Body of pancreas (tissue), 4 donors: ENCODE measurements around the gene TM9SF1. TPM values are rescaled to one million over a fixed set of nuclear protein-coding genes. Genes with fewer than 3 reads are reported as not detected.

Experiments used
- ATAC-seq: fragments of 150-250 bp; one replicate; pipeline ENCODE4 v1.9.1; 2016
- DNase-seq, 4 donors: peaks; one replicate each; pipeline ENCODE4 v3.0.0-alpha.2; 2019
- H3K27ac ChIP-seq, 4 donors: fragments of 200-600 bp; sonication (generic); 1 replicate in 3 of 4; 2 replicates in 1 of 4; pipeline versions ENCODE4 v1.5.1 to v1.6.1; 2016 to 2019; ENCODE audit warnings: mild to moderate bottlenecking in 1 of 4, mixed read lengths in 1 of 4, moderate library complexity in 1 of 4
- H3K27me3 ChIP-seq, 2 donors: fragments of 200-600 bp; sonication (generic); one replicate each; pipeline ENCODE4 v1.6.0; 2016; ENCODE audit warnings: mild to moderate bottlenecking in 1 of 2
- H3K36me3 ChIP-seq, 2 donors: fragments of 200-600 bp; sonication (generic); replicated peaks in 1 of 2; 2 replicates each; pipeline ENCODE4 v1.5.1; 2016; ENCODE audit warnings: low read depth in 2 of 2; ENCODE audit not compliant: insufficient read depth in 1 of 2
- H3K4me1 ChIP-seq: fragments of 200-600 bp; sonication (generic); one replicate; pipeline ENCODE4 v1.6.0; 2016
- H3K4me3 ChIP-seq, 2 donors: fragments of 200-600 bp; sonication (generic); 1 replicate in 1 of 2; 2 replicates in 1 of 2; pipeline ENCODE4 v1.5.1; 2016 to 2019
- H3K9me3 ChIP-seq, 3 donors: fragments of 200-600 bp; sonication (generic); 1 replicate in 2 of 3; 2 replicates in 1 of 3; pipeline ENCODE4 v1.5.1; 2016
- POLR2A ChIP-seq, 3 donors: fragments of 450-650 bp; IDR thresholded peaks; one replicate each; pipeline ENCODE4 v1.6.1; 2016; ENCODE audit warnings: antibody characterized with exemption in 3 of 3, mild to moderate bottlenecking in 2 of 3
- WGBS, 2 donors: methylation state at CpG; one replicate each; pipeline ENCODE4 v1.1.5; 2017; 5-methylcytosine and 5-hydroxymethylcytosine counted together
- intact Hi-C: fragments of 100-400 bp; cut with DNase I; formaldehyde crosslinking; loops from one replicate; pipeline ENCODE4 v1.15.1; 2023
- microRNA-seq, 2 donors: library from miRNA; unstranded; fragments of <30 nt; microRNA quantifications; one replicate each; pipeline ENCODE4, GENCODE V29; 2016; ENCODE audit warnings: borderline number of aligned reads in 2 of 2, borderline replicate concordance in 2 of 2
- small RNA-seq: library from RNA; depleted of rRNA; stranded (forward); fragments of <200 nt; gene quantifications from one replicate; pipeline ENCODE3, GENCODE V24; 2016
- total RNA-seq, 2 donors: library from RNA; depleted of rRNA; stranded (reverse); fragments of >200 nt; gene quantifications; one replicate each; pipeline ENCODE4 v1.1.0, GENCODE V29; 2016
- TF ChIP-seq, protein P1 (sequence below), 7 experiments: fragments of 450-650 bp in 4 of 7; fragments of 200-600 bp in 3 of 7; sonication (generic) in 3 of 7; IDR thresholded peaks; one replicate each; pipeline ENCODE4 v1.5.1; 2016 to 2019; ENCODE audit warnings: antibody characterized with exemption in 7 of 7

The TM9SF1 gene
- total RNA-seq, 2 donors from 2014 or later: 57.9 to 59.7 TPM

DNA sequence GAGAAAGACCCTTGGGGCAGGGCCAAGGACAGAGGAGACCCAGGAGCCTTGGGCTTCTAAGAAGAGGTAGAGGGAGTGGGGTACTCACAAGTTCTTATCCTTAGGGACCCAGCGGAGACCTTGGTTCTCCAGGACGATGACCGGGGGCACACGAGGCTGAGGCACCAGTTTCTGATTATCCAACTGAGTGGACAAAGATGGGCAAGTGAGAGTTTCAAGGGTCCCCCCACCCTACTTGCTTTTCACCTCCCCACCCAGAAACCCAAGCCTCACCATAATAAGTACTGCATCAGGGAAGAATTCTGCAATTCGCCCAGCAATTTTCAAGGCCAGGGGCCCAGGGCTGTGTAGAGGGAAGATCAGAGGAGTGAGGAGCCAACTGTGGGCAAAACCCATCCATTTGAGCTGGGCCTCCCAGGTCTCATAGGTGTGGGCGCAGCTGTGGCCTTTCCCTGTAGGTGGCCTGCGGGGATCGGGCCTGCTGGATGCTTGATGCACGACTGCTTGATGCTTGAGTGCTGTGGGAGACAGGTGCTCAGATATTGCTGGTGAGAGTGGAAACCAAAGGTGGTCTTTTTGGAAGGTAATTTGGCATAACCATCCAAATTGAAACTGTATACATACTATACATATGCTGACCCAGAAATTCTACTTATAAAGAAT, 55.8 kb downstream of the TM9SF1 start:
- no peaks in the 10 kb centered on the region for H3K27me3 ChIP-seq
- H3K27ac ChIP-seq: peak overlapping the region in 2 of 4 donors; percentile 12 to 82
- intact Hi-C loops: no loop called here
- H3K4me3 ChIP-seq: no peak overlapping the region
- no peaks in the 10 kb centered on the region for H3K9me3 ChIP-seq
- H3K36me3 ChIP-seq: peaks cover 0 to 11% of the 10 kb centered on the region in 2 donors
- WGBS, 2 donors: 55 to 56% methylated on average over 9 of the region's 9 CpGs
- DNase-seq (peak in 1 of 4 donors; percentile 42), ATAC-seq (no peak)
- TF ChIP-seq, protein P1, sequence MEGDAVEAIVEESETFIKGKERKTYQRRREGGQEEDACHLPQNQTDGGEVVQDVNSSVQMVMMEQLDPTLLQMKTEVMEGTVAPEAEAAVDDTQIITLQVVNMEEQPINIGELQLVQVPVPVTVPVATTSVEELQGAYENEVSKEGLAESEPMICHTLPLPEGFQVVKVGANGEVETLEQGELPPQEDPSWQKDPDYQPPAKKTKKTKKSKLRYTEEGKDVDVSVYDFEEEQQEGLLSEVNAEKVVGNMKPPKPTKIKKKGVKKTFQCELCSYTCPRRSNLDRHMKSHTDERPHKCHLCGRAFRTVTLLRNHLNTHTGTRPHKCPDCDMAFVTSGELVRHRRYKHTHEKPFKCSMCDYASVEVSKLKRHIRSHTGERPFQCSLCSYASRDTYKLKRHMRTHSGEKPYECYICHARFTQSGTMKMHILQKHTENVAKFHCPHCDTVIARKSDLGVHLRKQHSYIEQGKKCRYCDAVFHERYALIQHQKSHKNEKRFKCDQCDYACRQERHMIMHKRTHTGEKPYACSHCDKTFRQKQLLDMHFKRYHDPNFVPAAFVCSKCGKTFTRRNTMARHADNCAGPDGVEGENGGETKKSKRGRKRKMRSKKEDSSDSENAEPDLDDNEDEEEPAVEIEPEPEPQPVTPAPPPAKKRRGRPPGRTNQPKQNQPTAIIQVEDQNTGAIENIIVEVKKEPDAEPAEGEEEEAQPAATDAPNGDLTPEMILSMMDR (IDR thresholded peaks at IDR 0.05): no peak
- TF ChIP-seq POLR2A (IDR thresholded peaks at IDR 0.05): no peak
- H3K4me1 ChIP-seq: peaks cover 46% of the 10 kb centered on the region

Small RNA genes lying within 50 kb of the gene (microRNA-seq; reads per million reads assigned to microRNA genes)
- 0 to 0.47 reads per million in 2 donors for gene MIR7703

Small RNA genes lying within 50 kb of the gene (small RNA-seq; reads per million reads assigned to genes)
- gene AL136295.4 (not detected), gene CHMP4A (not detected), gene IPO4 (not detected), gene IRF9 (not detected), gene MDP1 (0.70 reads per million, percentile 15 among the genes with 10 or more reads in this experiment), gene RNA5SP383 (5.0 reads per million, percentile 87 among the genes with 10 or more reads in this experiment)

Other genes starting within 250 kb of the TM9SF1 start
- 10 to 100 TPM; 18.4 to 45.5 TPM for gene DHRS4, start 241.7 kb downstream of the TM9SF1 start, total RNA-seq
- gene DHRS4L2, start 206.5 kb downstream of the TM9SF1 start, total RNA-seq: 10 to 100 TPM; 10.6 to 16.5 TPM
- gene CARMIL3, start 143.4 kb downstream of the TM9SF1 start, total RNA-seq: under 1 TPM; 0.78 to 0.99 TPM
- not detected for gene CPNE6, start 123.9 kb downstream of the TM9SF1 start, total RNA-seq
- 10 to 100 TPM; 20.4 to 29.8 TPM for gene PCK2, start 101.1 kb downstream of the TM9SF1 start, total RNA-seq
- gene DCAF11, start 80.7 kb downstream of the TM9SF1 start, total RNA-seq: 100 to 1,000 TPM in 1 of 2 donors, 10 to 100 TPM in 1; 77.1 to 128 TPM
- 1 to 10 TPM; 2.1 to 2.6 TPM for gene NRL, start 80.5 kb downstream of the TM9SF1 start, total RNA-seq
- 10 to 100 TPM in 1 of 2 donors, 1 to 10 TPM in 1; 6.3 to 12.2 TPM for gene FITM1, start 64.8 kb downstream of the TM9SF1 start, total RNA-seq
- 10 to 100 TPM; 78.4 to 93.7 TPM for gene PSME1, start 59.2 kb downstream of the TM9SF1 start, total RNA-seq
- 10 to 100 TPM in 1 of 2 donors, 1 to 10 TPM in 1; 9.9 to 21.1 TPM for gene EMC9, start 53.9 kb downstream of the TM9SF1 start, total RNA-seq
- gene PSME2, start 48.8 kb downstream of the TM9SF1 start, total RNA-seq: 10 to 100 TPM; 29.3 to 30.4 TPM
- 10 to 100 TPM; 38.1 to 83.1 TPM for gene RNF31, start 47.9 kb downstream of the TM9SF1 start, total RNA-seq
- 10 to 100 TPM; 12.5 to 21.5 TPM for gene IRF9, start 34.2 kb downstream of the TM9SF1 start, total RNA-seq
- 1 to 10 TPM; 7.8 to 8.9 TPM for gene REC8, start 23.4 kb downstream of the TM9SF1 start, total RNA-seq
- 10 to 100 TPM; 30.4 to 73.5 TPM for gene IPO4, start 6.6 kb downstream of the TM9SF1 start, total RNA-seq
- gene TSSK4, start 10.3 kb upstream of the TM9SF1 start, total RNA-seq: under 1 TPM in 1 of 2 donors, not detected in 1; 0.26 TPM
- 10 to 100 TPM; 28.5 to 32.0 TPM for gene CHMP4A, start 18.0 kb upstream of the TM9SF1 start, total RNA-seq
- gene MDP1, start 20.6 kb upstream of the TM9SF1 start, total RNA-seq: 10 to 100 TPM in 1 of 2 donors, 1 to 10 TPM in 1; 2.0 to 18.9 TPM
- 10 to 100 TPM; 28.7 to 77.6 TPM for gene NEDD8, start 36.9 kb upstream of the TM9SF1 start, total RNA-seq
- 10 to 100 TPM; 30.9 to 41.9 TPM for gene GMPR2, start 37.5 kb upstream of the TM9SF1 start, total RNA-seq
- 10 to 100 TPM; 28.3 to 35.3 TPM for gene TINF2, start 47.2 kb upstream of the TM9SF1 start, total RNA-seq
- gene TGM1, start 67.7 kb upstream of the TM9SF1 start, total RNA-seq: 10 to 100 TPM in 1 of 2 donors, 1 to 10 TPM in 1; 2.9 to 13.8 TPM
- gene RABGGTA, start 76.2 kb upstream of the TM9SF1 start, total RNA-seq: 10 to 100 TPM; 18.4 to 90.0 TPM
- 10 to 100 TPM; 18.8 to 31.4 TPM for gene DHRS1, start 104.3 kb upstream of the TM9SF1 start, total RNA-seq
- gene NOP9, start 104.4 kb upstream of the TM9SF1 start, total RNA-seq: 10 to 100 TPM; 10.6 to 12.2 TPM
- 10 to 100 TPM; 19.1 to 34.0 TPM for gene CIDEB, start 112.5 kb upstream of the TM9SF1 start, total RNA-seq
- 10 to 100 TPM; 10.9 to 31.3 TPM for gene LTB4R2, start 114.7 kb upstream of the TM9SF1 start, total RNA-seq
- 1 to 10 TPM; 3.6 to 9.1 TPM for gene LTB4R, start 116.1 kb upstream of the TM9SF1 start, total RNA-seq
- gene ADCY4, start 139.6 kb upstream of the TM9SF1 start, total RNA-seq: 10 to 100 TPM; 10.6 to 14.8 TPM
- gene RIPK3, start 144.6 kb upstream of the TM9SF1 start, total RNA-seq: 1 to 10 TPM; 6.0 to 9.9 TPM
- 10 to 100 TPM; 11.9 to 19.8 TPM for gene NFATC4, start 172.7 kb upstream of the TM9SF1 start, total RNA-seq
- gene NYNRIN, start 203.6 kb upstream of the TM9SF1 start, total RNA-seq: 1 to 10 TPM; 7.3 to 7.5 TPM
- gene CBLN3, start 234.2 kb upstream of the TM9SF1 start, total RNA-seq: 1 to 10 TPM in 1 of 2 donors, under 1 TPM in 1; 0.33 to 4.9 TPM
- gene KHNYN, start 234.5 kb upstream of the TM9SF1 start, total RNA-seq: 10 to 100 TPM; 43.8 TPM
- gene SDR39U1, start 247.3 kb upstream of the TM9SF1 start, total RNA-seq: 10 to 100 TPM; 34.8 to 63.6 TPM